B cell (primary cell): Measurements from ENCODE around the gene RNF217.

ENCODE experiments used
- CTCF ChIP-seq: fragments of 200-600 bp; IDR thresholded peaks from one replicate; pipeline ENCODE4 v1.8.0; 2022; ENCODE audit warnings: antibody characterized with exemption, mild to moderate bottlenecking
- EZH2 ChIP-seq: IDR thresholded peaks from 2 replicates; pipeline ENCODE4 v1.6.1; 2012; ENCODE audit warnings: borderline replicate concordance, low read depth, mild to moderate bottlenecking, moderate library complexity, low read length; ENCODE audit not compliant: insufficient read depth, poor library complexity, severe bottlenecking

- TF ChIP-seq CTCF, result no peak
- TF ChIP-seq EZH2, result no peak
Observed at GRCh38 chr6:125004198-125004597, 42.0 kb downstream of the RNF217 start.
